ENCODE results near the gene C9orf152.

C9orf152 gene

DNA sequence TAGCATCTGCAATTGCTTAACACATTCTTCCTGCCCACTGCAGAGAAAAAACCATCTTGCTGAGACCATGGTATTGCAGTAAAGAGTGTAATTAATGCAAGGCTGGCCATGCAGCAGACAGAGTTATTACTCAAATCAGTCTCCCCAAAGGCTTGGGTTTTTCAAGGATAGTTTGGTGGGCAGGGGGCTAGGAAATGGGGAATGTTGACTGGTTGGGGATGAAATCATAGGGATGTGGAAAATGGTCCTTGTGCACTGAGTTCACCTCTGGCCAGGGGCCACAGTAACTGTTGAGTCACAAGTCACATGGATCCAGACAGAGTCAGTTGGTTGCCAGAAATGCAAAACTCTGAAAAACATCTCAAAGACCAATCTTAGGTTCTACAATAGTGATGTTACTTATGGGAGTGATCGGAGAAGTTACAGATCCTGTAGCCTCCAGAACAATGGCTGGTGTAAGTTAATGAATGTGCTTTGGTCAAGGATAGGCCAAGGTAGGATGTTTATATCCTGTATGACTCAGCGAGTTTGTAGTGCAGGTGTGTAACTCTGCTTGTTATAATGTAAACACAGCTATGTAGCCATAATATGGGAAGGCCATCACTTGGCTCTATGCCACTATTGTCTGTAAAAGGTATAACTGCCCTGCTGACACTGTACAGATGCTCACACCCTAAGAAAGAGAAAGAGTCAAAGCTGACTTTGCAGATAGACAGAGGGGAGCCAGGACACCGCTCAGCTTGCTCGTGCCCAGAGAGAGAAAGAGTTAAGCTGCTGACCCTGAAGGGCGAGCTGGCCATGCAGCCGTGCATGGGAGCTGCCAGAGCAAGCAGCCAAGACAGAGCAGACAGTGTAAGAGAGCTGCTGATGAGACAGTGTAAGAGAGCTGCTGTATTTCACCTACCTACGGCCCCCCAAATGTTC lies 27.2 kb downstream of the C9orf152 start:
- DNase-seq (ENCODE audit: low read depth) = no peak

DNA sequence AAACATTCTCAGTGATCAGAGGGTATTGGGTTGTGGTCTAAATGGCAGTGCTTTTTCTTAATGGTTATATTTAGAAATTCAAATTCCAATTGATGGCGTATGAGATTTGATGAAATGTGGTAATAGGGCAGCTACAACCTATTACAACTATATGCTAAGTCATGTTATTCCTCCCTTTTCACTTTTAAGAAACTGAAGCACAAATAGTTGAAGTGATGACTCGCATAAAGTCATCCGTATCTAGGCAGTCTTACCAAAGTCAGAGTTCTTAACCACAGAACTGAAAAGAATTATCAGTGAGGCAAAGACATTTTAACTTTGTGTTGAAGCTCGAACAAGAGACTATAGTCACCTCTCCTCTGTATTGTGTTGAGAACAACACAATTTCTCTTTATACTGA lies 28.2 kb downstream of the C9orf152 start:
- DNase-seq (ENCODE audit: low read depth) = no peak

DNA sequence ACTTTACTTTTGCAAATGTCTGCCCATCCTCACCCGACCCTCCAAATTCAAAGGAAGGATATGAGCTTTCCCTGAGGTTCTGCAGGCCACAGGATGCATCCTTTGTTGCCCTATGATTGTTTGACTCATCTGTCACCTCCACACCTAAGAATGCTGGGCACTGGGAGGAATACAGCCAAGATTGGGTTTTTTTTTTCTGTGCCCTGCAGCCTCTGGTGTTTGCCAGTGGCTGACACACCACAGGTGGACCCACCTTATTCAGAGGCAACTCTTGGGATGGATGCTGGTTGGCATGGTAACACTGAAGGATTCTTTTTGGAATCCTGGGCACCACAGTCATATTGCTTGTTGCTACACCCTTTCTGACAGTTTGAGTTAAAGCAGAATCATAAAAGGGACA lies 29.7 kb downstream of the C9orf152 start:
- DNase-seq (ENCODE audit: low read depth) = no peak

DNA sequence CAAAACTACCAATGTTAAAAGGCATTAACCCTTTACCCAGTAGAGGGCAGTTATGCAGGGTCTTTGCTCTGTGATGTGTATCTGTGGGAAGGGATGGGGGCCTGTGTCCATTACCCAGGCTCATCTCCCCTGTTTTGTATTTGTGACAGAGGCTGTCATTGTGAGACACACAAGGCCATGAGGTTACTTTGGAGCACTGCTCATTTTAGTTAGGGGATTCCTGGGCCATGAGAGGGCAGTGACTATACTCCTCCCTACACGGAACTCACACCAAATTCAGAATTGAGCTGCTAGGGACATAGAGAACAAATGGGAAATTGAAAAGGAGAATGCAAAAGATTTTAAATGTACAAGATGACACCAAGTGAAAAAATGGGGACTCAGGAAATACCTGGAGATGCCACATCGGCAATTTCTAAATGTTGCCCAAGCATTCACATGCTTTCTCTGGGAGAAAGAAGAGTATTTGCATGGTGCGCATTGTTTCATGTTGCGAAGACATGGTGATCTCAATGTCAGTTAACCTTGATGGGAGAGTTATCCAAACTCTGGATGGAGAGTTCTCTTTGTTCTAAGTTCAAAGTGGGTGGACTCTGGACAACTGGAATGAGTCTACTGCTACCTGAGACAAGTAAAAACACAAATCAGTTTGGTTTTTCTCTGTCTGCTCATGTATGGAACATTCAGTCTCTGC lies 32.5 kb downstream of the C9orf152 start:
- DNase-seq (ENCODE audit: low read depth) = no peak

DNA sequence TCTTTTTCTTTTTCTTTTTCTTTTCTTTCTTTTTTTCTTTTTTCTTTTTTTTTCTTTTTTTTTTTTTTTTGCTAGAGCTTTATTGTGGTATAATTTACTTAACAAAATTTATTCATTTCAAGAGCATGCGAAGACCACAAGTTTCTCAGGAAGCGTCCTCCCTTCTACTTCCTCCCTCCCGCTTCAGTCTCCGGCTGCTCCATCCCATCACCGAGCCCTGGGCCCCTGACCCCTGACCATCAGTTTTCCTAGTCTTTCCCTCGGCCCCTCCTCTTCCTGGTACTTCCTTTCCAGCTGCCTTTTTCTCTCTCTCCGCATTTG lies 34.7 kb downstream of the C9orf152 start:
- no peak for DNase-seq (ENCODE audit: low read depth)

DNA sequence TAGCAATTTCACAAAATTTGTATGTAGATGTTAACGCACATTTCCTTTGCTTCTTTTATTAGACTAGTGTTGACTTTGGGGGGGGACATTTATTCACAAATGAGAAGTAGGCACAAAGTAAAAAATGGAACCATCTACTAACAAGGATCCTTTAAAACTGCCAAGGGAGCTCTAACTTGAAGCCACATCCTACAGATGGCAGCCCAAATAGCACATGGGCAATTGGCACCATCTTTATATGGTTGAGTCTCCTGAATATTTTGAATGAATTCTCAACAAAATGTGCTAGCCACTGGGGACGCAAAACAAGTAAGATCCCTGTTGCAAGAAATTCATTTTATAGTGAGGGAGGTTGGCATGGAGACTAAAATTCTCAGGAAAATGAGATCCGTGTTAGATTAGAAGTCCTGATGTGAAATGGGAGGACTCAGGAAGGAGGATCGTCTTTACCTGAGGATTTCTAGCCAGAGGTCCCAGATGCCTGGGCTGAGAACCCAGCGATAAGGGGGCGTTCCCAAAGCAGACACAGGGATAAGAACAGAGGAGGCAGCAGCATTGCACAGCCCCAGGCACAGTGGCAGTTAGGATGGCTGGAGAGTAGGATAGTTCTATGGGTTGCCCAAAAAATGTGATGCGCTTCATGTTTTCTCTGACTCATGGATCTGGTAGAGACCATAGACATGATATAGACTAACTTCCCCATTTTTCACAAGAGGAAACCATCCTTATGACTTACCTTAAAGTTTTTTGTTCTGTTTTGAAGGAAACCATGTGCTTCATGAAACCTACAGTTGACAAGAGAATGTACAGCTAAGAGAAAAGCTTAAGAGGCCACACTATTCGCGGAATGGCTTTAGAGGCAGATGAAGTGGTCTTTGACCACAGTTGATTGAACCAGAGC lies 37.4 kb downstream of the C9orf152 start:
- DNase-seq (ENCODE audit: low read depth) = no peak

DNA sequence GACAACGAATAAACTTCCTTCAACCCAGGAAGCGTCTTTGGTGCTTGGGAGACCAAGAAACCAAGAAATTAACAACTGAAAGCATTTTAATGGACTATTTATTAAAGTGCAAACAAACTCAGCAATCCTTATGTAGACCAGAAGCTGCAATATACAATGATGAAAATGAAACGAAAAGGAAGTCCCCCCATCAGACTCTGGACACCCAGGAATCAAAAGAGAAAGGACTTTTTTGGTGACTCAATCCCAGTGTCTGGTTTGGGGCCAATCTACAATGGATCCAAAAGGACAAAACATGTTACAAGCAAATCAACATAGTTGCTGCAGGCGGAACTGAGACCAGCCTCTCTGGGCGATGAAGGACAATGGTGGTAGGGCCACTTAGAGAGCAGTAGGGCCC lies 39.5 kb downstream of the C9orf152 start:
- no peak for DNase-seq (ENCODE audit: low read depth)

DNA sequence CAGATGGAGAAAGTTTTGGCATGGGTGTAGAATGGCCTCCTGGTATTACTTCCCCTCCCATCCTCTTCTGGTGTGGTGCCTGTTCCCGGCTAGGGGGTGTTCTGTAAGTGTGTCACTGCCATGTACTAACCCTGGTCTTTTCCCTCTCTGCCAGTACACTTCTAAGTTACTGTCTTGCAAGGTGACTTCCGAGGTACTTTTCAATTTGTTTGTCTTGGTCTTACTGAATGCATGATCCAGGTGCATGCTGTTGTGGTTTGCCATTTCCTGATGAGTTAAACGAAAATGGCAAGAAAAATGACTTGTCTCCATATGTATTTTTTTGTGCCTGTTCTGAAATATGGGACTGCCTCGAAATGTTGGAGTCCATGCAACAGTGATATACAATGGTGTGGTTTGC lies 46.0 kb downstream of the C9orf152 start:
- no peak for DNase-seq (ENCODE audit: low read depth)

DNA sequence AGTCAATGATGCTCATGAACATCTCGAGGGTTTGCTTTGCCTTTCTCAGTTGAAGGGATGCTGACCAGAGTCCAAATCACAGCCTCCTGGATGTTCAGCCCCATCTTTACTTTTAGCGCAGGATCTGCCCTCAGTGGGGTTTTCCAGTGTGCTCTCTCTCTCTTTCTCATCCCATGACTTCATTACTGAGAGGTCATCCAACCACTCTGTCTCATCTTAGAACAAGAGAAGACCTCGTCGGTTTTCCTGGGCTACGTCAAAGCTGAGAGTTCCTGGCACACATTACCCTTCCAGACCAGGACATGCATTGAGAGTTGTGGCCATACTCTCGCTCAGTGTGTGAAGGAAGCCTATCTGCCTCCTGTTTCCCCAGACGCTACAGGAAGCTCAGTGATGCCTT lies 47.3 kb downstream of the C9orf152 start:
- no peak for DNase-seq (ENCODE audit: low read depth)

DNA sequence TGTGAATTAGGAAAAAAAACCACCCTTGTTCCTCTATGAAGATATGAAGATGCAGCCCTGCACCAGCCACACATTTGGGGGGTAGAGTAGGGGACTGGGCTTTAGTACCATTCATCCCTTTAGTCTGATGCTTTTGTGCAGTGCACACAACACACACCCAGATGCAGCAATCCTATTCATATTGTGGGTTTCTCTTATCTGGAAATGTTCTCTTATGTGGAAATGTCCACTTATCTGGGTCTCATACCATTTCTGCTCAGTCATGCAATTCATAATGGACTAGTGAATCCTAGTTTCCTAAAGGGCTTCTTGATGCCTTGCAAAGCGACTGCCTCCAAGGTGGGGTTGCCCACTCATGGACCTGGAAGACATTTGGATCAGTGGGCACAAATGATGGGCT lies 47.8 kb downstream of the C9orf152 start:
- DNase-seq (ENCODE audit: low read depth) = no peak

DNA sequence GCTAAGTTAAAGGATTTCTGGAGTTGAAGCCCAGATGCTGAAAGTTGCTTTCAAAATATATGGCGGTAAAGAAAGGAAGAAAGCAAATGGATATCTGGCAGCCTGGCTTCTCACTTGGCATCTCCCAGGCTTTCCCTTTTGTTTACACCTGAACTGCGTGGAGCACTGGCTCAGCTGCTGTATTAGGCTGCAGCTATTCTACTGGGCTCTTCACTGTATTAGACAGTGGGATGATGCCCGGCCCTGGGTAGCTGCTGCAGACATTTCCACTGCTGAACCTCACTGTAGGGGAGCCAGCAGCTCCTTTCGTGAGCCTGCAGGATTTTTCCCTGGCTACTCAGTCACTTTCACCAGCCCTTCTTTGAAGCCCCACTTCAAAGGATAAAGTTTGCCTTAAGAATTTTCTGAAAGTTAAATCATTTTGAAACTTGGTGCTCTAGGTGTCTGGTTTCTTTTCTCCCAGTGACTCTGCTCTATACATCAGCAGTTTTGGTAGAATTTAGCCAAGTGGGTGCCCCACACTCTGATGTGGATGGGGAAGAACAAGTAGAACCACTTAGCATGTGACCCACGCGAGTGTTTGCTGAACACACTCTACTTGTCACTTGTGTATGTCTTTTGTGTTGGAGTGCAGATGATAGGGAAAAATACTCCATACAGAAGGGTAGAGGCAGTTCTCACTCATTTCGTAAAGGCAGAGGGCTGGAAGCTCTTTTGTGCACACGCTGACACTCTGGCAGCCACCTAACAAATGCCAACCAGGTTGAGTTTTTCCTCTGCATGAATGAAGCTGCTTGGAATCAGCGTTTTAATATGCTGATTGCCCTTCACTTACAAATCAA lies 49.9 kb downstream of the C9orf152 start:
- DNase-seq (ENCODE audit: low read depth) = no peak

DNA sequence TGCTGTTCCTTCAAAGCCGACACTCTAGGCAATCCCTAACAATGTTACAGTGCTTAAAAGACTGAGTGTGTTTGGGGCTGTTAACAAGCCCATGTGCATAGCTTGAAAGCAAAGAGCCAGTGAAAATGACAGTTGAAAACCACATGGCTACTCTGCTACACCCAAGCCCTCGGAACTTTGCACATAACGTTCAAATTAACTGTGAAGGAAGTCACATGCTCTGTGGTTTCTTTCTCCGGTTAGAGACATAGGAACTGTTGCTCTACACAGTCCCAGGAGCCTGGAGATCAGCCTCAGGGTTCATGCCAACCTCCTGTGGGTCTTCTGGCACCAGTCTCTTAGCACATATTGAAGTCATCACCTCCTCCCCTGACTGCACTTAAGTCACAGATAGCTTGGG lies 51.1 kb downstream of the C9orf152 start:
- no peak for DNase-seq (ENCODE audit: low read depth)

DNA sequence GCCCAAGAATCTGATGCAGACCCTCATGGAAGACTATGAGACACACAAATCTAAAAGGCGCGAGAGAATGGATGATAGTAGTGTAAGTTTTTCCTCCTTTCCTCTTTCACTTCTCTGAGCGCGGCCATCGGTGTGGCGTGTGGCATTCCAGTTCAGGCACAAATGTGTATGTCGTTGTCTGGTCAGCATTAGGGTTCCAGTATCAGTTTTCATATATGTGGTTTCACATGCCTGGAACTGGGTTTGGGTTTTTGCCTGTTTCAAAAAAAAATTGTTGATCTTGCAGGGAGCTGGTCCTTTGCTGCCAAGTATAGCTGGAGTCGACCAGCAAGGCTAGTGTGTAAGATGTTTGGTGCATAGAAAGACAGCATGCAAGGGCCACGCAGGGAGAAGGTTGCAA lies 51.5 kb downstream of the C9orf152 start:
- DNase-seq (ENCODE audit: low read depth) = no peak

DNA sequence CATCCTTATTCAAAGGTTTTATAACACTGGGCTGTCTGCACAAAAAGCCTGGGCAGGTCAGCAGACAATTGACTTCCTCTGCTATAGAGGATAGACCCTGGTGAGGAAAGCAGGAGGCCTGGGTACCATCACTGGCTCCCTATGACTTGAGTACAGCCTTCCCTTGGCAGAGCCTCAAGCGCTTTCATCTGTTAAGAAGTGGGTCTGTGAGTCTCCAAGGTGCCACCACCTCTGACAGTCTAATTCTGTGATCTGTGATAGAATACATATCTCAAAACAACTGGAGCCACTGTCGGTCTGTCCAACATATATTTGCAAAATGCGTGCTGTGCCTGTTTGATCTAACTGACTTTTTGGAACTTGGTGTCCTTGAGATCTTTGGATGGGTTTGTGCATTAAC lies 52.2 kb downstream of the C9orf152 start:
- no peak for DNase-seq (ENCODE audit: low read depth)

DNA sequence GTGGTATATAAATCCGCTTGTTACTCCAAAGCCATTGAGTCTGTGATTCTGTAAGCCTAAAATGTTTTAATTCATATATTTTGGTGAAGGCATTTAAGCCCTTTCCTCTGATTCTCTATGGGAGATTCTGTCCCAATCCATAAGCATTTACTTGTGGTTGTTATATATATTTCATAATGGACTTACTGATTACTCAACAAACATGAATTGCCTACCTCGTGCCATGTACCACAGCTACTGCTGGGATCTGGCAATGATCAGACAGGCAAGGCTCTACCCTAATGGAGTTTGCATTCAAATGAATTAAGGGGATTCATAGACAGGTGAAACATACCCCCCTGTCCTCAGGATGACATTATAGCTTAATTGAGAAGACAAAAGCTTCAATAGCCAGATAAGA lies 54.5 kb downstream of the C9orf152 start:
- no peak for DNase-seq (ENCODE audit: low read depth)

DNA sequence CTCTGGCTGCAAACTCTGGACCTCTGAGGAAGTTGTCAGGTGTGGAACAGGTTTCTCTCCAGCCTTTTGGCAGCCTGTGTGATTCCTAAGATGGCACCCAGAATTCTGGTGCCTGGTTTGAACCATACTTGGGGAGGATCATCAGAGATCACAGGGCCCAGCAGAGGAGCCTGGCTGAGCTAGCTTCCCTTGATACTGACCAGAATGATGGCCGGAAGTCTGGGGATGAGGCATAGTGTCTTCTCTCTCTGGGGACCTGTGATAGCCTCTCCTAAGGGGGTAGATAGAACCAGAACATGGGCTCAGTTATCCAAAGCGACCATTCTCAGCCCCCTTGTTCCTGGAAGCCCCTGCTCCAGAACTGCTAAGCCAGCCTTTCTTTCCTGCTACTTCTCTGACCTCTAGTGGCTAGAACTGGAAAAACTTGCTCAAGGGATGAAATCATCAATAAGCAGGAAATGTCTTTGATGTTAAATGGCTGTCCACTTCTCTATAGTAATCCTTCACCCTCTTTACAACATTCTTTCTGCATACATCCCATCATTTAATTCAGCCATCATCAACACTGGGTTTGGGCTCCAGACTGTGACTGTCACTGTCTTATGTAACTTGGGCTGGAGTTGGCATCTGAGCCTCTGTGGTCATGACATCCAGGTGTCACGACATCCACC lies 55.1 kb downstream of the C9orf152 start:
- no peak for DNase-seq (ENCODE audit: low read depth)
